KG1 (cell line): ENCODE results near the gene IQCE.
A peak's percentile ranks its signal among the peaks of the same experiment; 100 is the strongest.

ENCODE experiments used
- DNase-seq: peaks from one replicate; lab custom pipeline; 2025; lab: John Stamatoyannopoulos, UW

Gene IQCE

GRCh38 chr7:2635810-2636701 lies 77.3 kb downstream of the IQCE start:
- no peak for DNase-seq

- DNase-seq = no peak
Observed at GRCh38 chr7:2637066-2637471, 78.3 kb downstream of the IQCE start.

- no peak for DNase-seq
Observed at GRCh38 chr7:2637505-2638223, 78.9 kb downstream of the IQCE start.

GRCh38 chr7:2638224-2638991 lies 79.6 kb downstream of the IQCE start:
- no peak for DNase-seq

- no peak for DNase-seq
Observed at GRCh38 chr7:2639181-2639681, 80.5 kb downstream of the IQCE start.

GRCh38 chr7:2639695-2640481 lies 81.1 kb downstream of the IQCE start:
- DNase-seq = no peak

- DNase-seq = no peak
Observed at GRCh38 chr7:2640482-2640830, 81.7 kb downstream of the IQCE start.

GRCh38 chr7:2640846-2641316 lies 82.1 kb downstream of the IQCE start:
- DNase-seq = no peak

GRCh38 chr7:2641406-2642393 lies 82.9 kb downstream of the IQCE start:
- DNase-seq = no peak

- DNase-seq = no peak
Observed at GRCh38 chr7:2643386-2644219, 84.8 kb downstream of the IQCE start.

- no peak for DNase-seq
Observed at GRCh38 chr7:2644220-2644561, 85.4 kb downstream of the IQCE start.

- no peak for DNase-seq
Observed at GRCh38 chr7:2644562-2645273, 85.9 kb downstream of the IQCE start.

GRCh38 chr7:2645274-2645868 lies 86.6 kb downstream of the IQCE start:
- peak; percentile 83 for DNase-seq

- no peak for DNase-seq
Observed at GRCh38 chr7:2646336-2646679, 87.5 kb downstream of the IQCE start.

- DNase-seq = no peak
Observed at GRCh38 chr7:2646680-2647571, 88.1 kb downstream of the IQCE start.

- DNase-seq = no peak
Observed at GRCh38 chr7:2647594-2648172, 88.9 kb downstream of the IQCE start.
